ENCODE measurements around the gene GDF15.
A peak's percentile ranks its signal among the peaks of the same experiment; 100 is the strongest.

- no peak for TF ChIP-seq EZH2 (IDR thresholded peaks at IDR 0.05)
- TF ChIP-seq CTCF (IDR thresholded peaks at IDR 0.05 in 2 of 3, conservative IDR thresholded peaks at IDR 0.05 in 1 of 3; ENCODE audit: borderline replicate concordance in 1 of 3, insufficient read depth in 1 of 3, low read depth in 2 of 3, low read length in 2 of 3) = no peak
- peak; percentile 48; the same call in 1 of the 2 replicates for TF ChIP-seq MAX (IDR thresholded peaks at IDR 0.05)
- peak; percentile 59 for TF ChIP-seq POLR2AphosphoS5 (IDR thresholded peaks at IDR 0.05; ENCODE audit: low read depth, low read length)
- no peak for TF ChIP-seq FOSL1 (IDR thresholded peaks at IDR 0.05; ENCODE audit: low read depth)
- peak; percentile 8; the same call in 1 of the 2 replicates for TF ChIP-seq SP1 (IDR thresholded peaks at IDR 0.05; ENCODE audit: low read depth)
- no peak for TF ChIP-seq ZNF274 (IDR thresholded peaks at IDR 0.05; ENCODE audit: low read depth, low read length)
- TF ChIP-seq CEBPB (IDR thresholded peaks at IDR 0.05; ENCODE audit: low read depth) = no peak
- TF ChIP-seq POLR2A (IDR thresholded peaks at IDR 0.05; ENCODE audit: borderline replicate concordance, extremely low read depth, insufficient read depth, insufficient read length) = no peak
- no peak for TF ChIP-seq RAD21 (IDR thresholded peaks at IDR 0.05; ENCODE audit: low read depth)
- TF ChIP-seq SRF (IDR thresholded peaks at IDR 0.05; ENCODE audit: low read depth) = no peak
- TF ChIP-seq, protein P1, sequence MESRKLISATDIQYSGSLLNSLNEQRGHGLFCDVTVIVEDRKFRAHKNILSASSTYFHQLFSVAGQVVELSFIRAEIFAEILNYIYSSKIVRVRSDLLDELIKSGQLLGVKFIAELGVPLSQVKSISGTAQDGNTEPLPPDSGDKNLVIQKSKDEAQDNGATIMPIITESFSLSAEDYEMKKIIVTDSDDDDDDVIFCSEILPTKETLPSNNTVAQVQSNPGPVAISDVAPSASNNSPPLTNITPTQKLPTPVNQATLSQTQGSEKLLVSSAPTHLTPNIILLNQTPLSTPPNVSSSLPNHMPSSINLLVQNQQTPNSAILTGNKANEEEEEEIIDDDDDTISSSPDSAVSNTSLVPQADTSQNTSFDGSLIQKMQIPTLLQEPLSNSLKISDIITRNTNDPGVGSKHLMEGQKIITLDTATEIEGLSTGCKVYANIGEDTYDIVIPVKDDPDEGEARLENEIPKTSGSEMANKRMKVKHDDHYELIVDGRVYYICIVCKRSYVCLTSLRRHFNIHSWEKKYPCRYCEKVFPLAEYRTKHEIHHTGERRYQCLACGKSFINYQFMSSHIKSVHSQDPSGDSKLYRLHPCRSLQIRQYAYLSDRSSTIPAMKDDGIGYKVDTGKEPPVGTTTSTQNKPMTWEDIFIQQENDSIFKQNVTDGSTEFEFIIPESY (IDR thresholded peaks at IDR 0.05; ENCODE audit: extremely low read depth, insufficient replicate concordance, low read length) = no peak
Measured at GRCh38 chr19:18417250-18418028, 31.5 kb downstream of the GDF15 start.

All from HCT116 (cell line).